Measurements from ENCODE around the gene SLC14A1.
A peak's percentile ranks its signal among the peaks of the same experiment; 100 is the strongest.

The SLC14A1 gene

GRCh38 chr18:45734944-45735343 lies 11.0 kb downstream of the SLC14A1 start:
- H3K4me3 ChIP-seq (ENCODE audit: low read length): no peak overlapping the region
- TF ChIP-seq, protein P1, sequence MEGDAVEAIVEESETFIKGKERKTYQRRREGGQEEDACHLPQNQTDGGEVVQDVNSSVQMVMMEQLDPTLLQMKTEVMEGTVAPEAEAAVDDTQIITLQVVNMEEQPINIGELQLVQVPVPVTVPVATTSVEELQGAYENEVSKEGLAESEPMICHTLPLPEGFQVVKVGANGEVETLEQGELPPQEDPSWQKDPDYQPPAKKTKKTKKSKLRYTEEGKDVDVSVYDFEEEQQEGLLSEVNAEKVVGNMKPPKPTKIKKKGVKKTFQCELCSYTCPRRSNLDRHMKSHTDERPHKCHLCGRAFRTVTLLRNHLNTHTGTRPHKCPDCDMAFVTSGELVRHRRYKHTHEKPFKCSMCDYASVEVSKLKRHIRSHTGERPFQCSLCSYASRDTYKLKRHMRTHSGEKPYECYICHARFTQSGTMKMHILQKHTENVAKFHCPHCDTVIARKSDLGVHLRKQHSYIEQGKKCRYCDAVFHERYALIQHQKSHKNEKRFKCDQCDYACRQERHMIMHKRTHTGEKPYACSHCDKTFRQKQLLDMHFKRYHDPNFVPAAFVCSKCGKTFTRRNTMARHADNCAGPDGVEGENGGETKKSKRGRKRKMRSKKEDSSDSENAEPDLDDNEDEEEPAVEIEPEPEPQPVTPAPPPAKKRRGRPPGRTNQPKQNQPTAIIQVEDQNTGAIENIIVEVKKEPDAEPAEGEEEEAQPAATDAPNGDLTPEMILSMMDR (IDR thresholded peaks at IDR 0.05; ENCODE audit: insufficient read depth, low read depth, low read length, missing control alignments): no peak
- no peak for DNase-seq (ENCODE audit: low read depth)

DNA sequence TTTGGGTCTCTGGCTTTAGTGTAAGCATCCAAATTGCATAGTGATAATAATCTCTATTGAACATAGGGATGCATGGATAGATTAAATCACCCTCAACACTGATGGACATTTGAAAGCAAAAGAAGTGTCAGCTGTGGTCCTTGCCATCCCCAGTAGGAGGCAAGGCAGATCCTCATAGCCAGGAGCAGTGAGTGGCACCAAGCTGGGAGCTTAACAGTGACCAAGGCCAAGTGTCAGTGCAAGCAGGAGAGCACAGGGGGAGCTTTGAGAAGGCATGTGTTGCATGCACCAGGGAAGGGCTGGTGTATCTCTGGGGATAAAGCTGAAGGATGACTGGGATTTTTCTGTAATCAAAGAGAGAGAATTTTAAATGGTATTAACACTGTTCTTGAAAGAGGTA lies 14.7 kb downstream of the SLC14A1 start:
- TF ChIP-seq, protein P1 (IDR thresholded peaks at IDR 0.05; ENCODE audit: insufficient read depth, low read depth, low read length, missing control alignments): no peak
- no peak for DNase-seq (ENCODE audit: low read depth)
- no peak overlapping the region for H3K4me3 ChIP-seq (ENCODE audit: low read length)

GRCh38 chr18:45739268-45739667 lies 15.3 kb downstream of the SLC14A1 start:
- no peak overlapping the region for H3K4me3 ChIP-seq (ENCODE audit: low read length)
- TF ChIP-seq, protein P1 (IDR thresholded peaks at IDR 0.05; ENCODE audit: insufficient read depth, low read depth, low read length, missing control alignments): no peak

GRCh38 chr18:45739848-45740247 lies 15.9 kb downstream of the SLC14A1 start:
- TF ChIP-seq, protein P1 (IDR thresholded peaks at IDR 0.05; ENCODE audit: insufficient read depth, low read depth, low read length, missing control alignments): no peak
- no peak for DNase-seq (ENCODE audit: low read depth)
- no peak overlapping the region for H3K4me3 ChIP-seq (ENCODE audit: low read length)

More at GRCh38 chr18:45739268-45739667, 15.3 kb downstream of the SLC14A1 start:
- DNase-seq (ENCODE audit: low read depth): no peak

DNA sequence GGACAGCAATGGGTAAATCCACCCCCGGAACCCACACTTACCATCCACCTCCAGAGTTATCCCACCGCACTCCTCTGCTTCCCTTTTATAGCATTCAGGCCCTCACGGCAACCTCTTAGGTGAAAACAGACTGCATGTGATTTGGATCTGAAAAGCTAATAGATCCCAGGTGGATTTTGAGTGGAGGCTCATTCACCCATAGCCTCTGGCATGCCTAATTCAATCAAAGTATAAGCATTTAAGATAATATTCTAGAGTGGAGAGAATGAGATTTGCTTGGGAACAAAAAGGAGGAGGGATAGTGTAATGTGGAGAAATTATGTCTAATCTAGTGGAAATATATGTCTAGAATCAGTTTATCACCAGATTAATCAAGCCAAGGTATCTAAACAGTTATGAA lies 17.1 kb downstream of the SLC14A1 start:
- TF ChIP-seq, protein P1 (IDR thresholded peaks at IDR 0.05; ENCODE audit: insufficient read depth, low read depth, low read length, missing control alignments): no peak
- H3K4me3 ChIP-seq (ENCODE audit: low read length): no peak overlapping the region
- no peak for DNase-seq (ENCODE audit: low read depth)

DNA sequence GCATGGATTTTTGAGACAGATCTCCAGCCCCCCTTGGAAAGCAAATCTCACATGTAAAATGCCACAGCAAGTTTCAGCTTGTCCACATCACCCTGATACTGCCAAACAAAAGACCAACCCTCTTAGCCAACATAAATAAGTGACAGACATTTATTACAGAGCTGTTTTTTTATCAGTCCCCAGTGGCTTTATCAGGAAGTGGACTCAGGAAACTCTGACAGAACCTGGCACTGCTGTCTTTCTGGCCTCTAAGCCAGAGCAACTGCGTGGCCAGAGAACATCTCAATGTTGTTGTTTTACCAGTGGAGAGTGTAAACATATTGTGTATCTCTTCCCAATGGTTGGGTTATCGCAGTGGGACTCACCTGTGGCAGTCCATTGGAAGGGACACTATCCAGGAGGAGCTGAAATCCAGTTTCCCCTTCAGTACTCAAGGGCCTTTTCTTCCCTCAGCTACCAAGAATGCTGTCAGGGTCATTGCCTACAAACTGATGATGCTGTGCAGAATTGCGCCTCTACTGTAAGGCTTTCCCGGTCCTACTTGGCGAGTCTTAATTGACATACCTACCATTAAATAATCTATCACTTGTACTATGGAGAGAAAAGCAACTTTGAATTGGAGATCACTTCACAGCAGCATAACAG lies 22.0 kb downstream of the SLC14A1 start:
- peak; percentile 34 for DNase-seq (ENCODE audit: low read depth)
- TF ChIP-seq, protein P1 (IDR thresholded peaks at IDR 0.05; ENCODE audit: insufficient read depth, low read depth, low read length, missing control alignments): peak; percentile 11
- no peak overlapping the region for H3K4me3 ChIP-seq (ENCODE audit: low read length)

GRCh38 chr18:45748501-45748900 lies 24.5 kb downstream of the SLC14A1 start:
- no peak overlapping the region for H3K4me3 ChIP-seq (ENCODE audit: low read length)
- no peak for DNase-seq (ENCODE audit: low read depth)
- TF ChIP-seq, protein P1 (IDR thresholded peaks at IDR 0.05; ENCODE audit: insufficient read depth, low read depth, low read length, missing control alignments): no peak
